Dermis microvascular lymphatic vessel endothelial cell (primary cell): ENCODE measurements around the gene GRIN3A. TPM values are rescaled to one million over a fixed set of nuclear protein-coding genes. Genes with fewer than 3 reads are reported as not detected.

ENCODE experiments used
- DNase-seq, 2 donors: peaks; one replicate each; pipeline versions ENCODE4 v3.0.0 to v3.0.0-alpha.2; 2010; ENCODE audit warnings: low read depth in 2 of 2
- total RNA-seq: library from RNA; depleted of rRNA; stranded (reverse); fragments of >200 nt; gene quantifications from 2 replicates; pipeline ENCODE4 v1.2.1, GENCODE V29; 2014

GRIN3A gene
- total RNA-seq, 1 donor from 2014 or later, result not detected

DNA sequence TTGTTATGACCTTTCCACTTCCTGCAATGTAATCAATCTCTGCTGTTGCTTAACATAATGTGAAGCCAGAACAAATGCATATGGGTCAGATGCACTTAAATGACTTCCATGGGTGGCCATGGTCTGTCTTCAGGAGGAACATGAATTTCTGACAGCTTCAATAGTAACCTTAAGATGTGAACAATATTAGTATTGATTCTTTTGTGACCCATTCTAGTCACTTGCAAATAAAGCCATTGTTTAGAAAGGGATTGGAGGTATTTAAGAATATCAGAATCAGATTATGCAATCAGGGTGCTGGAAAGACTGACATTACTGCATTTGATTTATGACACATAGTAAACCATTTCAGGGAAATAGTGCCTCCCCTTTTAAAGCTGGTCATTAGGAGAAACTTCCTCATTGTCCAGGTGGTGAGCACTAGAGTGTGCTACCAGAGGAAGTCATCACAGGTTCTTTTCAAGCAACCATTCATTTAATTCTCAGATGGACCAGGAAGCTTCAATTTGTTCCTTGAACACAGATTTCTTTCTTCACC, 32.1 kb downstream of the GRIN3A start:
- no peak for DNase-seq

- no peak for DNase-seq
Observed at GRCh38 chr9:101705135-101705661, 33.2 kb downstream of the GRIN3A start.

GRCh38 chr9:101702257-101702656, 36.2 kb downstream of the GRIN3A start:
- DNase-seq, result no peak

GRCh38 chr9:101693546-101694336, 44.7 kb downstream of the GRIN3A start:
- no peak for DNase-seq

DNA sequence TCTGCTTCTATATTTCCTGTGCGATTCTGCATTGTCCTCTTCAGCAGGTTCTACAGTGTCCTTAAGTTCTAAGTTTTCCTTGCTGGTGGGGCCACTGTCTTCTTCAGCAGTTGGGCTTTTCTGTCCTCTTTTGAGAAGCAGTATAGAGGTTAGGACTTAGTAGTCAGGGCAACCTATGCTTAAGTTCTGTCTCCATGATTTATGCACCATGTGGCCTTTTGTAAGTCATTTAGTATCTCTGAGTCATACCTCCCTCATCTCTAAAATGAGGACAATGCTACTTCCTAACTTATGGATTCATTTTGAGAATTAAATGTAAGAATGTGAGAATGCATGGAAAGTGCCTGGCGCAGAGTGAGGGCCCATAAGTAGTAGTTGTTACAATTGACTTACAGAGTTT, 46.8 kb downstream of the GRIN3A start:
- no peak for DNase-seq

- no peak for DNase-seq
Observed at GRCh38 chr9:101689039-101689438, 49.4 kb downstream of the GRIN3A start.

- DNase-seq, result no peak
Observed at GRCh38 chr9:101684665-101685064, 53.8 kb downstream of the GRIN3A start.

DNA sequence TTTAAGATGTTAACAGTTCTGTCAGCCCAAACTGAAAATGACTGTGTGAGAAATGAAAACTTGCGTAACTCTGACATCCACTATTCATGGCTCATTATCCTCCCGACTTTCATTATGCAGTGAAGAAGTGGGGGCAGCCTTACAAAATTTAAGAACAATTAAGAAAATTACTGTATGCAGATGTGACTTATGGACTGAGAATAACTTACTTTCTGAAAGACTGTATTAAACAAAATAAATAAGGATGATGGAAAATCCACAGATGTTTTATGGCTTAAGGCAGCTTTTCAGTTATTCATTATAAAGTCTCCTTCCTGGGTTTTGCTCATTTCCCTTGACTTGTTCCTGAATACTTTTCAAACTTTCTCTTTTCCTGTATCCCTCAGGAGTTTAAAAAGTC, 55.2 kb downstream of the GRIN3A start:
- DNase-seq, result no peak

DNA sequence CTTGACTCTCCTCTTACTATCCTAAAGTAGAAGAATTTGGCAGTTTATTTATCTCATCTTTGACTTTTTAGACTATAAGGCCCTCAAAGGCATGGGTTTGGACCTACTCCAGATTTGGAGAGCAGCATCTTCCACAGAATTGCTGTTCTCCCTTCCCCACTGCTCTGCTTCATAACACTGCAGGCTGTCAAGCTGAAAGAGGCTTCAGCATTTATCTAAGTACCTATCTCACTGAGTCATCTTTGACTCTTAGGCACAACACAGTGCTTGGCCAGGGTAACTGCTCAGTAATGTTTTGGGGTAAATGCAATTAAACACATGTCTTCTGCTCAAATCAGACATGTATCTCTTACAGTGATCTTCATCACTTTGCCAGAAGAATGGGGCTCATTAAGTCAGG, 60.6 kb downstream of the GRIN3A start:
- no peak for DNase-seq

DNA sequence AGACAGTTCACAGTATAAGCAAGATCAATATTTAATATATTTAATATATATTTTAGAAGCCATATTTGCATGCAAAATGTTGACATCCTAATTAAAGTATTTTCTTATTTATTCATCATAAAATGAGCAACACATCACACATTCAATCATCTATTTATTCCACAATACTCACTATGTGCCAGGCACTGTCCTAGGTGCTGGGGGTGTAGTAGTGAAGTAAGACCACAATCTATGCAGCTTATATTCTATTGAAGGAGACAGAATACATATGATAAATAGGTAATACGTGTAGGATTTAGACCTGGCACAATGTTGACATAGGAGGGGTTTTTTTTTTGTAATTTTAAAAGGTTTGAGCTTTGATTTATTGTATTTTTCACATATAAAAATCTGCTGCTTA, 63.1 kb downstream of the GRIN3A start:
- no peak for DNase-seq

DNA sequence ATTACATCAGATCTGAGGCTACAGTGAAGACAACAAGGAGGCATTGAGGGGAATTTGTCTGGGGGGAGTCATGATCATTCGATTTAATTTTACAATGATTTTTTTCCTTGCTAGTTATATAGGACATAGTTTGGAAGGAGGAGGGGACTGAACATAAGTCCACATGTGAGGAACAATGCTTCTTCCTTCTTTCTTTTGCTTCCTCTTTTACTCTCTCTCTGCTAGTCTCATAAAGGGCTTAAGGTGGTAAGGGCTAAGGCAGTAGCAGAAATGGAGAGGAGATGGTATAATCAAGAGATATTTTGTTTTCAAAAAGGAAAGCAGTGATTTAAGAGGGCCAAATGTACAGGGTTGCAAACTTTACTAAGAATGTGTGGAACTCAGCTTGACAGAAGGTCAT, 64.3 kb downstream of the GRIN3A start:
- DNase-seq, result no peak

- no peak for DNase-seq
Observed at GRCh38 chr9:101673642-101674041, 64.8 kb downstream of the GRIN3A start.

DNA sequence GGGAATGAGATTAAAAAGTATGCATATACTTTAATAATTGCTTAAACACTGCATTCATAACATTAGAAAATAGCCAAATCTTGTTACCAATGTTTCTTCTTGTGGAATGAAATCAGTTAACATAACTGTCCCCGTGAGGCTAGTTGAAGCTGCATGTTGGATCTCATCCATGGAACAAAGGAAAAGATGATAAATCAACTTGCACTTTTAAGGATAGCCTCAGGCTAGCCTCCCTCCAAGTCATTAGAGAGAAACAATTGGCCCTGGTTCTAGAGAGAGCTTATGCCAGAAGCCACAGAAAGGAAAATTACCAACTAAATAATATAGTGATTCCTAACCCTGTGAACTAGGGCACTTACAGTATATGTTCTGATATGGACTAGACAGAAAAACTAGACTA, 66.9 kb downstream of the GRIN3A start:
- DNase-seq, result no peak

DNA sequence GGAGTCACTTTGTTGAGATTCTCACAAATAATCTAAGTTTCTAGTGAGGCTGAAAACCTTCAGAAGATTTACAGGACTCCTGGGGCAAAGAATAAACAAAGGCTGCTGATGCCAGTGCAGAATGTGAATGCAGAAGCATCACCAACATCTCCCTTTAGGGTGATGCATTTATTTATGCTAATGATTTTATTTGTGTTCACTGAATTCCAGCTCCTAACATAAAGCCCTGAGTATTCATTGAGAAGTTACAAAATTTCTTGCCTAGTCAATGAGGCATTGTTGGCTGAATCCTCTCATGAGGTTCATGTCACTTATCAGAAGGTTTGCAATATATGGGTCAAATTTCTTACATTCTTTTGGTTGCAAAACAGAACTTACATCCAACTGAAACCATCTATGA, 70.0 kb downstream of the GRIN3A start:
- DNase-seq, result no peak

DNA sequence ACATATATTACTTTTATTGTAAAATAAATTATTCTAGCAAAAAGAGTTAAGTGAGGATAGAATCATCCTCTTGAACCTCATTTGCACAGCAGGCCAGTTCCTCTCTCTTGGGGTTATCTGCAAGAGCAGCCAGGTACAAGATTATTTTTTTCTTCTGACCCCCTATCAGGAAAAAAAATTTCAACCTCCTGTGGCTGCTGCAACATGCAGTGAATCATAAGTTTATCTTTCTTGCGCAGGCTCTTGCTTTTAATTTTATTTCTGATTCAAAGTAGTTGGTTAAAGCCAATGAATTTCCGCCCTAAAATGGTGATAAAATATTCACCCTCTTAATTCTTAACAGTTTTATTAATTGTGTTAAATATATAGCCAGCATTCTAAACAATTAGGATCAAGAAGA, 74.0 kb downstream of the GRIN3A start:
- DNase-seq, result no peak

- DNase-seq, result no peak
Observed at GRCh38 chr9:101652601-101653175, 85.8 kb downstream of the GRIN3A start.

DNA sequence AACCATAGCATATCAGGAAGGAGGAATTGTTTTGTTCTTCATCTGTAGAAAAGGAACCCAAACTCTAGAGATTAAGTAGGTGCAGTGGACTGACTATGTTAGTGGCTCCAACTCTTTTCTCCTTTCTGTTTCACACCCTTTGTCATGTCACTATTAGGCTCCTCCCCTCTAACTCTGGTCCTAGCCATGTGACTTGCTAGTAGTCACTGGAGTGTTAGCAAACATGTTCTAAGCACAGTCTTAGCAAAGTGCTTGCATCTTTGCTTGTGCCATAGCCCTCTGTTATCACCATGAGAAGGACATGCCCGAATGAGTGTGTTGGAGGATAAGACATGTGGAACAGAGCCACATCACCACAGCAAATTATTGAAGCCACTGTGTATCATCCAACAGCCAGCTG, 88.3 kb downstream of the GRIN3A start:
- no peak for DNase-seq

GRCh38 chr9:101648493-101648892, 90.0 kb downstream of the GRIN3A start:
- DNase-seq, result no peak

GRCh38 chr9:101639785-101640665, 98.4 kb downstream of the GRIN3A start:
- no peak for DNase-seq

GRCh38 chr9:101639311-101639710, 99.1 kb downstream of the GRIN3A start:
- no peak for DNase-seq

DNA sequence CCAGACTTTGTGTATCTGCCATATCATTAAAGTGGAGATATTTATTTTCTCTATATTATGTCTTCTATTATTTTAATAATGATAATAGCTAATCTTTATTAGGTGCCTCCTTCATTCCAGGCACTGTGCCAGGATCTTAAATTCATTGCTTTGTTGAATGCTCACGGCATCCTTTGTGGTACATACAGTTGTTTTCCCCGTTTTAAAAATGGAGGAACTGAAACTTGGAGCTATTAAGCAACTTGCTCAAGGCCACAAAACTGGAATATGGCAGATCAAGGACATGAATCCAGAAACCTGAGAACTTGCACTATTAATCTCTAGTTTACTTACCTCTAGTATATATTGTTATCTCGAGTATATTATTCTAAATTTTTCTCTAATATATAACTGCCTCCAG, 102.2 kb downstream of the GRIN3A start:
- DNase-seq, result no peak

GRCh38 chr9:101635473-101635872, 103.0 kb downstream of the GRIN3A start:
- DNase-seq, result no peak
